ENCODE results near the gene SNX19. TPM values are rescaled to one million over a fixed set of nuclear protein-coding genes. Genes with fewer than 3 reads are reported as not detected.
"Not testable (repeated sequence)": the region's sequence is repeated elsewhere in the genome, so short reads cannot be mapped to it uniquely, and the experiment has no call there.

Gene SNX19
- total RNA-seq, 1 donor from 2014 or later: 134 TPM

DNA sequence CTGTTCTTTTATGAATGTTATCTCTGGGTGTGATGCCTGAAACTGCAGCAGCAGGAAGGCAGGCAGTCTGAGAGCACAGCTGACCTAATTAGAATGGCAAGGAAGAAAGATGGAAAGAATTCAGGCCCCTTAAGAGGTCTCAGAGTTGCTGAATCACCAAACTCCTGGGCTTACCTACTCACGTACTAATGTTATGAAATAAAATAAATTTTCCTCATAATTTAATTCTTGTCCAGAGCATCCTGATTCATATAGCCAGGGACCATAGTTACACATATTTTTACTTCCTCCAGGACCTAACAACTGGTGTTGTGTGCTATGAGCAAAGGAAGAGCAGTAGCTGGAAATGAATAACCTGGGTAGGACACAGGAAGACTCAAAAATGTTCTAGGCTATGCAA is 41.9 kb downstream of the SNX19 start:
- DNase-seq (ENCODE audit: low read depth): no peak

DNA sequence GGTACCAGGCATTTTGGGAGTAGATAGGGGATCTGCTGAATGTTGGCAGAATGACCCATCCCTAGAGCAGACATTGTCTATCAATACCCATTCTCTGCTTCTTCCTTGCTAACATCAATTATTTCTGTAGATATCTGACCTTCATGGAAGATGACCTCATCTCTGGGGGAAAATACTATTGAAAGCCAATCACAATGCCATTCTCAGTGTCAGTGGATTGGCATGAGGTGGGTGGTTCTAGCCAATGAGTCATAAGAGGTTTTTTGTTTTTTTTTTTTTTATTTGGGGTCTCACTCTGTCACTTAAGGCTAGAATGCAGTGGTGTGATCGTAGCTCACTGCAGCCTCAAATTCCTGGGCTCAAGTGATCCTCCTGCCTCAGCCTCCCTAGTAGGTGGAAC is 42.5 kb downstream of the SNX19 start:
- DNase-seq (ENCODE audit: low read depth): peak; percentile 40

DNA sequence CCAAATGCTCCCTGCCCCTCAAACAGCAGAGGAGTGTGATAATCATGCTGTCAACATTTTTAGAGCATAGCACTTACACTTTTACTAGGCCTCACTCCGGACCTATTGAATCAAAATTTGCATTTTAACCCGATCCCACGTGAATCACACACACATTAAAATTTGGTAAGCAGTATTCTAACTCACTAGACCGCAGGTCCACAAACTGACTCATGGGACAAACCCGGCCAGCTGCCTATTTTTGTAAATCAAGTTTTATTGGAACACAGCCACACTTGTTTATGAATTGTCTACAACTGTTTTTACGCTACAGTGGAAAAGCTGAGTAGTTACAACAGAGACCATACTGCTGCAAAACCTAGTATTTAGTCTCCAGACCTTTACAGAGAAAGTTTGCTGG is 43.3 kb downstream of the SNX19 start:
- DNase-seq (ENCODE audit: low read depth): peak; percentile 92

DNA sequence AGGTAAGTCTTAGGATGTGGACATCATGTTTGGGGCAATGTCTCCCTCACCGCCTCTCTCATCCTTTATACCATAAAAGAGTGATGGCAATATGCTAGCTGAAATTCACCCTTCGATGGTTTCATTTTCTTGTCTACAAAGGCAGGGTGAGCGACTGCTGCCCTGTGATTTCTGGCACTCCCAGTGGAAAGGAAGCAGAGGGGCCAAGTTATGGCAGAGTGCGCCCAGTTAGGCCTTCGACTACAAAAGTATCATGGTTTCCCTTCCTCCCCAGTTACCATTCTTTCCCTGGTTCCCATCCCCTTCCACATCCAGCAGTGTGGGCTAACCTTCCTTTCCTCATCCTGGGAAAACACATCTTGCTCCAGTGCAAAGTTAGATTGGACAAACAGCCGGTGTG is 43.8 kb downstream of the SNX19 start:
- no peak for DNase-seq (ENCODE audit: low read depth)

DNA sequence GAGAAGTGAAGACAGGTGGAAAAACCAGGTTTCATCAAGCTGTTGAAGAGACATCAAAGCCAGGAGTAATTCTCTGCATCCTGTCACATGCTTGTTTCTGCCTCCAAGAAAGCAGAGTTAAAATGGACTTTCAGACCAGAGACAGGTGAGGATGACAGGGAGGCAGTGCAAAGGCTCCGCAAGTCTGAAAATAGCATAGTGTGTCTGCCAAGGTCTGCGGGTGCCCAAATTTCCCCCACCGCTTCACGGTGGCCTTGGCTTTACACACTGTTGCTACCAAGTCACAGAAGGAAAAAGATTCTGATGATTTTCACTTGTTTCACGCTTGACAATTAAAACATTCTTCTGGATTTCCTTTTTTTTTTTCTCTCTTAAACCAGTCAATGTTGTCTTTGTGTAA is 44.2 kb downstream of the SNX19 start:
- DNase-seq (ENCODE audit: low read depth): peak; percentile 43

DNA sequence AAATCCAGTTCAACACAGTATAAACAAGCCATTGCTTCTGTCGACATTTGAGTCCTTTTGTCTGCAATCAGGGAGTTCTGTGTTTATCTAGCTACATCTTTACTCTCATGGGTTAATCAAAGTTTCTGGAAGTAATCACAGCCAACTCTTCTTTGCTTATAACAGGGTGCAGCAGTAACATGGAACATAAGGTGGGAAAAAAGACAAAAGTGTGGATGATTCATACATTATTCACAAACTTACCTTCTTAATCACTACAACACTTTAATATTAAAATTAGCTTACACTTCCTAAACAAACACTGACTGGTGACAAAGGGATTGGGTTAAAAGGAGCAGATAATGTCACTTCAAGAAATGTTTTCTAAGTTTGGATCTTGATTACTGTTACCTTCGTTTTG is 44.7 kb downstream of the SNX19 start:
- DNase-seq (ENCODE audit: low read depth): no peak

DNA sequence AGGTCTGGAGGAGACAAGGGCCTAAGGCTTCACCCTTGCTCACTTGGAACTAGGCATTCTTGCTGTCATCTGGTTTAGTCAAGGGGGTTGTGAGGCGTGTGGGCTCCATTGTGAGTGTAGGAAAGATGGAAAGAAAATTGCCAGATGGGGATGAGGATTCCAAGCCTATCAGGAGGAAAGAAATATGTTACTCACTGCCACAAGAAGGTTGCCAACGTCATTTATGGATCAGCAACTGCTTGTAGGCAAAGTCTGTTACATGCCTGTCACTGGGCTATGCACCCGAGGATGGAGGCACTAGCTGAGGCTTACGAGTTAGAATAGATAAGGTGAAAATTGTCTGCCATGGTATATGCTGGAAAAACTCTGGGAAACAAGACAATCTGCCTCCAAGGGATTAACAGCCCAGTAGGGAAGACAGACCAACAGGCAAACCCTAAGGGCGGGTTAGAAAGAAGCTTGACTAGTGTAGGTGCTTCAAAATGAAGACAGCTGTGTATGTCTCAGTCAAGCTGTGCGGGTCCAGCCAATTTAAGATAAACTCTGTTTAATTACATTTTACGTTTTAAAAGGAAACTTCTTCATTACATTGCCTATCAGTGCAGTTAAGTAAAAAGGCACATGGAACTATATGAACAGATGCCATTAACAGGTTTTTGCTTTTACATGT is 47.4 kb downstream of the SNX19 start:
- DNase-seq (ENCODE audit: low read depth): no peak

DNA sequence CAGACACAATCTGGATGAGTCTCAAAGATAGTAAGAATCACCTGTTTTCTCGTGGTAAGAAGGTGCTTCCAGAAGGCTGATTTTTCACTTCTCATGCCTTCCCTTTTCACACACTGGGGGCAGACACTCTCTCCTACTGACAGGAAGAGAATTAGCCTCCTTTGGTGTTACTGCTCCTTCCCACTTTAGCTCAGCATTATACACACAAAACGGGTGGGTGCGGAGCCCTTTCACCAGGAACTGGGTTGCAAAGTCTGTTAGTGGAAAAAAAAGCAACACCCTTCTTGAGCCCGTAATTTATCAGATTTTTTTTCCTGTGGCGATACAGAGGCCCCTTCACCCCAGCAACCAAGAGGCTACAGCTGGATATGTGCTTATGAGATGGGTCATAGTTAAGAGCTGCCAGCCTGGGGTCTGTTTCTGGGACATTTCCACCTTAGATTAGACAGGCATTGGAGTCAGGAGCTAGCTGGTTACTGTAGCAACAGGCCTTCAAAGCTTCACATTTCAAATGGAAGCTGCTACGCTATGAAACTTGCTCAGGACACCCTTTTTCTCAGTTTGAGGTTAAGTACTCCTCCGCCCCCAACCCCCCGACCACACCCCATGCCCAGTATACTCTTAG is 48.1 kb downstream of the SNX19 start:
- DNase-seq (ENCODE audit: low read depth): no peak

DNA sequence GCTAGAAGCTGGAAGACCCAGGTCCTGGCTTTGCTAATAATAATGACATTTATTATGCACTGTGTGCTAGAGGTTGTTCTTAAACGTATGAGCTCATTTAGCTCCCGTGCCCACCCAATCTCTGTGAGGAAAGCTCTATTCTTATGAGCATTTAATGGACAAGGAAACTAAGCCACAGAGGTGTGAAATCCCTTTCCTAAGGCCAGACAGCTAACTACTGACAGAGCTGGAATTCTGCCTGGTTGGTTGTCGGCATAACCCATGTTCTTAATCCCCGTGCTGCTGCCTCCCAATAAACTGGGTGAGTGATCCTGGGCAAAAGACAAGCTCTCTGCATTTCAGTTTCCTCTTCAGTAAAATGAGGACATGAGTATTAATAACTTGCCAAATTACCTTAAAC is 49.4 kb downstream of the SNX19 start:
- DNase-seq (ENCODE audit: low read depth): no peak

DNA sequence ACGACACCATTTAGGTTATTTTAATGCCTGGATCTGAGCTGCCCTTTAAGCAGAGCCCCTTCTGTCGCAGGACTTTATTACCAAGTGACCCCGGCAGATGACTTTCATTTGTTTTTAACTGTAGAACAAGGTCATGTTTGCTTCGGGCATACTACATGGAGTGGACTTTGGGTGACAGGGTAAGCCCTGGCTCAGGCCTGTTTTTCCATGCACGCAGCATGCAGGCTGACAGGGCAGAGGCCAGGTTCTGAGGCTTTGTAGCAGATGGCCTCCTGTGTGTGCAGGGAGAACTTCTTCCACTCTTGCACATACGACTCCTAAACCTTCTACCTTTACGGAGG is 50.5 kb downstream of the SNX19 start:
- peak; percentile 77 for DNase-seq (ENCODE audit: low read depth)

DNA sequence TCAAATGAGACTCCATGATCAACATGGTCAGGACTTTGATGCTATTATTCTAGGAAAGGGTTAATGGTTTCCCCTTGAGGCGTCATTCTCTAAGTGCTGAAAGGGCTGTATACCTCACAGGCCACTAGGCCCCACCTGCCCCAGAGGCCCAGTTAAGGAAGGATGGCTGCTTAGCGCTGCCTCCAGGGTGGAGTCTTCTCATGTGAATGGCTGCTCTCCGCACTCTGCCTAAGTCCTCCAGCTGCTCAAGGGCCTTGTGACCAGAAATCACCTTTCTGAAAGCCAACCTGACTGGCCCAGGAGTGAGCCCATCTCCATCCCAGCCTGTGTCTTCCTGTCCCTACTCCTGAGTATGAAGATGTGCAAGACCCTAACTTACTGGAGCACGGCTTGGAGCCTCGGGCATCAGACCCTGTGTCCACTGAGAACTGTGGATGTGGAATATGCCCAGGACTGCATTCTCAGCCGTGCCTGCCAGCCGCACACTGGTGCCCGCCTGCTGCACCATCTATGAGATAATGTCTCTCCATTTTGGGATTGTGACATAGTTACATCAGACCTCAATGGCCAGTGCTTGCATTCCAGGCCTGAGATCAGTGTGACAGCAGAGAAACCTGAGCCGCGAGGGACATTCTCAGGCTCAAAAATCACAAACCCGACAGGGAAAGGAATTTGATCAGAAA is 51.0 kb downstream of the SNX19 start:
- DNase-seq (ENCODE audit: low read depth): peak; percentile 92

DNA sequence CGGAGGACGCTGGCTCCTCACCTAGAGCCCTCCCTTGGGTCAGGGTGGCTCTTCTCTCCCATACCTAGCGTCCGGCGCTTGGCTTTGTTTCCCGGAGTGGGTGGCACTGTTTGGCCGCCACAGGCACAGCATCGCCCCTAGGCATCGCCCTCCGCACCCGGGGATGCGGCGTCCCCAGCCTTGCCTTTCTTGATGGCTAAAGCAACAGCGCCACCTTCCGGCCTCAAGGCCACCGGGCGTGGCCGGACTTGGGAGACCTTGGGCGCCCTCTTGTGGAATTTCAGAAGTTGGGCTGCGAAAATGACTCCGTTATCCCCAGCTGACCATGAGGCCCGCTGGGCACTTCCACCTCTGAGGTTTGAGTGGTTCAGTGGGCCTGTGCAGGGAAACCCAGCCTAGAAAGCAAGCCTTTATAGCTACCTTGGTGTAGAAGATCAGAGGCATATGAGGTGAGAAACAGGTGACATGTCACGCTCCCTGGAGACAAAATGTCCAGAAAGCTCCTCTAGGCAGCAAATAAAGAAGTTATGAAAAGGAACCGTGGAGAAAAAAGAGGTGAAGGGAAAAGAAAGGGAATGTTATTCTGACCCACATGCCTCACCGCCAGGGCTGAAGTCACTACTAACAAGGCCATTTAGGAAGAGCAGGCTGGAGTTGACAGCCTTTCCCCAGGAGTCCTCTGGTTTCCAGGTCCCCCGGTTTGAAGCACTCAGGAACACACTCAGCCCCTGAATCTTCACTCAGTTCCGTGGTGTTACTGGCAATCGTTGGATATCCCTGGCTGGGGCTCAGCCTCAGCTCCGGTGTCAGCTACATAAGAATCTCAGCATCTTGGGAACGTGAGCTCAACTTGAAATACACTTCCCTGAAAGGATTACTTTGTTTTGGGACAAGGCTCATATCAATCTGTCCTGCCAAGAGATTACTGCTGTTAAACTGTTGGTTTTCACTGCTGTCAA is 54.1 kb downstream of the SNX19 start:
- DNase-seq (ENCODE audit: low read depth): peak; percentile 93

DNA sequence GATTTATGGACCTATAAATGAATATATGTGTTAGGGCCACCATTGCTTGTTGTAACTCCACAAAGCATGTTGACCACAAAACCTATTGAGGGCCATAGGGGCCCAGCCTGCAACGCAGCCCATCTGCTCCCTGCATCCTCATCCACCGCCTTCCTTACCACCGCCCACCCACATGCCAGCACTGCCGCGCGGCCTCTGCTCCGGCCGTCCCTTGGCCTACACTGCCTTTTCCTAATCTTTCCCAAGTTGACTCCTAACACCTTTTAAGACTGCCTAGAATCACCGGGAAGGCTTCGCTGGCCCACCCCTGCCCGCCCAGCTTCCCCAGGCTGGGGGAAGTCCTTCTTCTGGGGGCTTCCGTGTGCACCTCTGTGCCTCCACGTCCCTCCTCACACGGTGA is 55.0 kb downstream of the SNX19 start:
- DNase-seq (ENCODE audit: low read depth): no peak

DNA sequence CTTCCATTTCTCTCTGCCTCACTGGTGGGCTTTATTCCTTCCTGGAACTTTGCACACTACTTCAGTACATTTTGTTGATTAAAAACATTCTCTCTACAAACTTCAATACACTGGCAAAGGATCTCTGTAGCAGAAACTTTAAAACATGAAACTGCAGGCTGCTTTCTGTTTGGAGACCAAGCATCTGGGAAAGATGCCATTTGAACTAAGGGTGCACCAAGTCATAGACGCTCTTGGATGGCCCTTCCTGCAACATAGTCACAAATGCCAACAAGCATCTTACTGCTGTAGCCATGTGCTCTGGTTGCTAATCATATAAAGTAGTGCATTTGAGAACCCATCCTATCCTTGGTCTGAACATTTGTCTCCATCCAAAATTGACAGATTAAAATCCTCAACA is 56.4 kb downstream of the SNX19 start:
- DNase-seq (ENCODE audit: low read depth): no peak

DNA sequence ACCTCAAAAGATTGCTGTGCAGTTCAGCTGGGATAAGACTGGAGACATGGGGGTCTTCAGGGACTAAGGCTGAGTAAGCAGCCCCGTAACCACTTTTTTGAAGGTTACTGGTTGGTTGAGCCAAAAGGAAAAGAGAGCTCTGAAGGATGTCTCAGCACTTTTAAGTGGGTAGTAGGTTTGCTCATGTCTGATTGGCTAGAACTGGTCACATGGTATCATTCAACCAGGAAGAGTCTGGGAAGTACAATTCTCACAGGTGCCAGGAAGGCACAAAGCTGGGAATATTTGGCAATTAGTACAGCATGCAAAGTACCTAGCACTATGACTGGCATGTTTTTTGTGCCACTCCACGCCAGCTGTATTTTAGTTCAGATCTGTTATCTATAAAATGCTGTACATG is 58.1 kb downstream of the SNX19 start:
- DNase-seq (ENCODE audit: low read depth): no peak

DNA sequence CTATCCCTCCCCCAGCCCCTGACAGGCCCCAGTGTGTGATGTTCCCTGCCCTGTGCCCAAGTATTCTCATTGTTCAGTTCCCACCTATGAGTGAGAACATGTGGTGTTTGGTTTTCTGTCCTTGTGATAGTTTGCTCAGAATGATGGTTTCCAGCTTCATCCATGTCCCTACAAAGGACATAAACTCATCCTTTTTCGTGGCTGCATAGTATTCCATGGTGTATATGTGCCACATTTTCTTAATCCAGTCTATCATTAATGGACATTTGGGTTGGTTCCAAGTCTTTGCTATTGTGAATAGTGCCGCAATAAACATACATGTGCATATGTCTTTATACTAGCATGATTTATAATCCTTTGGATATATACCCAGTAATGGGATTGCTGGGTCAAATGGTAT is 60.6 kb downstream of the SNX19 start:
- not testable (repeated sequence) for DNase-seq (ENCODE audit: low read depth)

DNA sequence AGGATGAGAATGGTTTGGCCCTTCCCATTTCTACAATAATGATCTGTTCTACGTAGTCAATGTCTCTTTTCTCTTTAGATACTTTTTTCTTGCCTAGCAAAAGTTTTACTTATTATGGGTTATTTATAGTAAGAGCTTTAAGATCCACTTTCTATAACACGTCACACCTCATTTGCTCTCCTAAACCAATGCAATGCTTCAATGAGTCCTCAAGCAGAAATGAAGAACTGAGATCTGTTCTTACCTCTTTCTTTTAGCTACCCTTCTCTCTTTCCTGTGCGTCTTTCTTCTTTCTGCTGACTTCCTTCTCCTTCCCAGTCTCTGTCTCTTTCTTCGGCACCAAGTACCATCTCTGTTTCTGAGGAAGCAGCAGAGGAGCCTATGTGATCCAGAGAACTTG is 61.8 kb downstream of the SNX19 start:
- DNase-seq (ENCODE audit: low read depth): no peak

DNA sequence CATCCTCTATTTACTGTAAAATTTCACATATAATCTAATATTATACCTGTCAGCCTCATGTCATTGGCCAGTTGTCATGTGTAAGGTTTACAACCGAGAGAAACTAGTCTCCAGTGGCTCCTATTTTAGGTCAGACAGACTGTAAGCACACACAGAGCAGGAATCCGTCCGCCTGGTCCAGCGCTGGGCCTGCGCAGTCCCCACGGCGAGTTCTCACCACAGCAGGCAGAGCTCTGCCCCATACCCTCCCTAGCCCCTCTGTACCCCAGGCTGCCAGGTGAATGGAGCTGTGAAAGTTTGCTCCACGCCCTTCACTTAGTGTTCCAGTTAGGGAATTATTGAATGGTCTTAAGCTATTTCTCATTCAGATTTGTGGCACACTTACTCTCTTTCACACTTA is 63.7 kb downstream of the SNX19 start:
- no peak for DNase-seq (ENCODE audit: low read depth)

DNA sequence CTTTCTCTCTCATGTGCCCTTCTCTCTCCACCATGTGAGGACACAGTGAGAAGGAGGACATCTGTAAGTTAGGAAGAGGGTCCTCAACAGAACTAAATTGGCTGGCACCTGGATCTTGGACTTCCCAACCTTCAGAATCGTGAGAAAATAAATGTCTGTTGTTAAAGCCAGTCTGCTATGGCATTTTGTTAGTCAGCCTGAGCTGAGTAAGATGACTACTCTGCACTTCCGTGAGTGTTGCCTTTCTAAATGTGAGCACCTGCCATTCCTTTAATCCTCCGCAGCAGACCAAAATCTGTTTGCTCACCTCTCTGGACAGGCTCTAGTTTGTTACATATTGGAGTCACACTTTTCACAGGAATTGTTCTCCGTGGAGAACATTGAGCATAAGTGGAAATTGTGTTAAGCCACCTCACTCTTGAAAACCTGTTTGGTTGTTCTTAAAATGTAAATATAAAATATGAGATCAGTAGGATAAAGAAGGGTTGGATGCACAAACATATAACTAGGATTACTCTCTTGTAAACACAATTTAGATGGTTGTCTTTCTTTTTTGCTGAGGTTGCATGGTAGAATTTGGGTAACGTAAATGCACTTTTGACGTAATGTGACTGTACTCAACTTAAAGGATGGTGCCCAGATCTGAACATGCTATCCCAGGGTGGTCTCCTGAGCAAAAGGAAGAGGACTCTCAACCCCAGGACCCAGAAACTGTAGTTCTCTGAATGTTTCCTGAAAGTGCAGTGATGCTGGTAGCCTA is 65.9 kb downstream of the SNX19 start:
- no peak for DNase-seq (ENCODE audit: low read depth)

DNA sequence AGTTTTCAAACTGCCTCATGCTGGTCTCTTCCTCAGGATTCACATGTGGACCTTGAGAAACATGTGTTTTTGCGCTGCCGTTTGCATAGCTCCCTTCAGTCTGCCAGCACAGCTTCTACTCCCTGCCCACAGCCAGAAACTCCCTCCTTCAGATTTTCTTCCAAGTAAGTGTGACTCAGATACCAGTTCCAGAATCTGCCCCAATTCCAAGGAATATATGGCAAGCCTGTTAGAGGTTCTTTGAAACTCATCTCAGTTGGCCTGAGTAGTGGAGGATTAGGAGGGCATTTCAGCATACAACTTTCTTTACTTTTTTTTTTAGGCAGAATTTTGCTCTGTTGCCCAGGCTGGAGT is 67.1 kb downstream of the SNX19 start:
- DNase-seq (ENCODE audit: low read depth): peak; percentile 68

Data from myocyte (in vitro differentiated cells).